GM23248 (cell line): ENCODE results near the gene TNKS1BP1.

Source experiments
- EZH2 ChIP-seq: fragments of 200-600 bp; sonication (generic); IDR thresholded peaks from 2 replicates; pipeline ENCODE4 v1.6.1; 2018; ENCODE audit warnings: antibody characterized with exemption, mild to moderate bottlenecking; ENCODE audit not compliant: insufficient read depth, poor library complexity, severe bottlenecking
- EZH2phosphoT487 ChIP-seq: fragments of 200-600 bp; sonication (generic); IDR thresholded peaks from 2 replicates; pipeline ENCODE4 v1.6.1; 2018; ENCODE audit warnings: antibody characterized with exemption, moderate library complexity, mild to moderate bottlenecking, low read depth; ENCODE audit not compliant: insufficient read depth

- TF ChIP-seq EZH2phosphoT487 (no peak), EZH2 (no peak)
Measured at GRCh38 chr11:57262157-57262556, 62.6 kb downstream of the TNKS1BP1 start.
